Mesenteric fat pad (tissue), 1 donor: ENCODE measurements around the gene SH3TC1. TPM values are rescaled to one million over a fixed set of nuclear protein-coding genes. Genes with fewer than 3 reads are reported as not detected.

Experiments used
- DNase-seq: peaks from one replicate; pipeline ENCODE4 v3.0.0-alpha.2; 2020; ENCODE audit warnings: low spot score
- total RNA-seq: library from RNA; stranded (reverse); fragmentation: NEBNext Ultra II Directional; extraction: Animal tissue kit (Norgen Biotek cat#: 25700); gene quantifications from one replicate; pipeline ENCODE4 v1.2.1, GENCODE V29; 2021
- donor health status: DM: yes; HTN: yes; CAD: no.

Gene SH3TC1
- total RNA-seq, 1 donor from 2014 or later: 64.9 TPM

DNA sequence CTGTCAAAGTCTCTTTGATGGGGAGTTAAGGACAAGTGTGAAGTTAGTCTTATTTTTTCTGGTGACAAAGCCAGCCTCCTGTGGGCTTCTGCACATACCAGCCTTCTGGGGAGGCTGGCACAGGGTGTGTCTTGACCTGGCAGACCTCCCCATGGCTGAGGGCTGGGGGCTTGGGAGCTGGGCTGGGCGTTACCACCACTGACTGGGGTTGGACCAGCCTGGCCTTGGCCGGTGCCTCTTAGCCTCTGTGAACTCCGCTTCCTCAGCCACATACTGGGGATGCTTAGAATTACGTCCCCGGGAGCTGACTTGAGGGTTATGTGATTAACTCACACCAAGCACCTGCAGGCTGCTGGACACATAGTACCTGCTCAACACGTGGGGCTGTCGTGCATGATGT lies 14.0 kb downstream of the SH3TC1 start:
- DNase-seq: no peak

DNA sequence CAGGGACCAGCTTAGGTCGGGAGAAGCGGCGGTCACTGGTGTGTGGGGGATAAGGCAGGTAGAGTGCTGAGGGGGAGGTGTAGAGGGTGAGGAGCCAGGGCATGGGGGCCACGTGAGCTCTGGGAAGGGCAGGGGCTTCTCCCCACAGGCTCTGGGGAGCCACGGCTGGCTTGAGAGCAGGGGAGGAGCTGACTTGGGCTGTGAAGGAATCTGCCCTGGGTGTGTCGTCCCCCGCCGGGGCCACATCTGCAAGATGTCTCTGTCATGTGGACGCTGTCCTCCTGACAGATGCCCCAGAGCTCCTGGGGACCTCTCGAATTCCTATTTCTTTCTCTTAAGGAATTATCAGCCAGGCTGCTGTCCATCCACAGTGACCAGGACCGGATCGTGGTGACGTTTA lies 15.0 kb downstream of the SH3TC1 start:
- no peak for DNase-seq

DNA sequence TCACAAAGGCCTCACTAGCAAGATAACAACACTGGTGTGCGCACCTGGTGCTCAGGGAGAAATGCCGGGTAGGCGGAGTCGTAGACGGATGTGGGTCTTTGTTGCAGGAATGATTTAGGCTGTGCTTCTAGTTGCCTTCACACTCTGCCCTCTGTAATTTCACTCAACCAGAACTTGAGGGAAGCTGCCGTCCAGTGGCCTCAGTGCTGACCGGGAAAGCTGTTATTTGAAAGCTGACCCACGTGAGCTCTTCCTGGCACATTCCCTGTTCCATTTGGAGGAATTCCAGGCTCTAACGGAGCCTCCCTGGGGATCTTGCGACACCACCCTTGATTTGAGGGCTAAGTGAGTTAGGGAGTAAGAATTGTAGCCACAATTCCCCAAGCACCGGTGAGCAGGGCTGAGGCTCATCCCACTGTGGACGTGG lies 15.9 kb downstream of the SH3TC1 start:
- DNase-seq: no peak

DNA sequence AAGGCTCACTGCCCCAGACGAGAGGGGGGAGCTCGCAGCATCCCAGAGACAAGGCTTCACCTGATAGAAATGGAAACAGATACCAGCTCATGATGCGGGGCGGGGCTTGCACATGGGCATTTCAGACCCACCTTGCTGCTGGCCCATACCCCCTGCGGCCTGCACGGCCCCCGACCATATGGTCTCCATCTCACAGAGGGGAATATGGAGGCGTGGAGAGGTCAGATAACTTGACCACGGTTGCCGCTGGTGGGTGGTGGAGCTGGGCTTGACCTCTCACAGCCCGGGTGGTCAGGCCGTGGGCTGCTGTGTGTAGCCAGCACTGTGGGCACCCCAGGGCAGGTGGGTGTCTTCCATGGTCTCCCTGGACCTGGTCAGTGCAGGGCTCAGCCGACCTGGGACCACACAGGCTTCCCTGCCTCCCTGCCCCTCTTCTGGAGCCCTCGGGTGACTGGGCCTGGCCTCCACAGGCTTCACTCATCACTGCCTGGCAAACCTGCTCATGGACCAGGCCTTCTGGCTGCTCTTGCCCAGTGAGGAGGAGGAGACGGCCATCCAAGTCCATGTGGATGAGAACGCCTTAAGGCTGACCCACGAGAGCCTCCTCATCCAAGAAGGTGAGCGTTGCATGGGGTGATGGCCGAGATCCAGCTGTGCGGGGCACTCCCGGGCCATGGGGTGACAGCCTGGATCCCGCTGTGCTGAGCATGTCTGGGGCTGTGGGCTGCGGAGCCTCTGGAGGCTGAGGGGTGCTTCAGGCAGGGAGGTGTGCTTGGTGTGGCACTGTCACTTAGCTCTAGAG lies 16.8 kb downstream of the SH3TC1 start:
- no peak for DNase-seq

DNA sequence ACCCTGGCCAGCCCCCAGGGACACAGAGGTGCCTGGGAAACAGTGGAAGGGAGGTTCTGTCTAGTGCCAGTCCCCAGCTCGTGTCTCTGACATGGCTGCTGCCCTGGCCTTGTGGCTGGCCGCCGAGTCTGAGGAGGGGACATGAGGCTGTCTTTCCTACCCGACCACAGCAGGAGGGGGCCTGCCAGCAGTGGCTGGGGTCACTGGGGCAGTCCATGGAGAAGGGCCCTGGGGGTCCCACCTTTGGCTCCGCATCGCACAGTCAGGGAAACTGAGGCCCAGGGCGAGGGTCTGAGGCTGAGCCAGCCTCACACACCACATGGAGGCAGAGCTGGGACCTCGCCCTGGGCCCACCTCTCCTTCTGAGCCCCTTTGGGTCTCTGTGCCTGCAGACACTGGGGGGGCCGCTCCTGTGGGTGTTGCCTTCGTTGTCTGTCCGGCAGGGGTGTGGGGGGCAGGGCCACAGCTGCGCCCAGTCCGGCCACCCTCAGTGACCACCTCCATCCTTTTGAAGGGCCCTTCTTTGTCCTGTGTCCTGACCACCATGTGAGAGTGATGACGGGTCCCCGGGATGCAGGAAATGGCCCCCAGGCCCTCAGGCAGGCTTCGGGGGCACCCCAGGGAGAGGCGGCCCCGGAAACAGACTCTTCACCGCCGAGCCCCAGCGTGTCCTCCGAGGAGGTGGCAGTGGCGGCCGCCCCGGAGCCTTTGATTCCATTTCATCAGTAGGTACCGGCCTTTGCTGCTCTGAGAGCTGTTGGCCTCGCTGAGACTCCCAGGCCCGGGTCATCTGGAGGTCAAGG lies 17.6 kb downstream of the SH3TC1 start:
- no peak for DNase-seq

DNA sequence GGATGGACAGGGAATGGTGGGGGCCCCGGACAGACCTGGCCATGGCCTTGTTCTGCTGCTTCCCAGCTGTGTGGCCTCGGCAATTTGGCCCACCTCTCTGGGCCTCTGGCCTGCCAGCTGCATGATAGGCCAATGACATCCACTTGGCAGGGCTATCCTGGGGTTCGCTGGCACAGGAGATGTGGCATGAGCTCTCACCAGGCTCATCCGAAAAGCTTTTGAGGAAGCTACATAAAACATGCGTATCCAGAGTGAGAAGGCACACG lies 18.1 kb downstream of the SH3TC1 start:
- no peak for DNase-seq

DNA sequence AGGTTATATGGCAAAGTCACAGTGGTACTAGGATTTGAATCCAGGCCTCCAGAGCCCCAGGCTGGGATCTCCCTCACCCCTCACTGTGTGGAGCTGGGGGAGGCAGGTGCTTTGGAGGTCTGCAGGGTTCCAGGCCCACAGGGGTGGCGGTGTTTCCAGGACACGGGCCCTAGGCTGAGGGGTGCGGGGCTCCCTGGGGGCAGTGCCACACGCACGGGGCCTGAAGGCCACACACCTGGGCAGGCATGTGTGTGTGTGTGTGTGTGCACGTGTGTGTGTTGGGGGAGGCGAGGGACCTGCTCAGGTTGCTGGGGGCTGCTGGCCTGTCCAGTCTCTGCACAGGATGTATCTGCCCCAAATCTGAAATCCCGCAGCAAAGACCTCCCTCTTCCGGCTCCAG lies 18.8 kb downstream of the SH3TC1 start:
- DNase-seq: no peak

DNA sequence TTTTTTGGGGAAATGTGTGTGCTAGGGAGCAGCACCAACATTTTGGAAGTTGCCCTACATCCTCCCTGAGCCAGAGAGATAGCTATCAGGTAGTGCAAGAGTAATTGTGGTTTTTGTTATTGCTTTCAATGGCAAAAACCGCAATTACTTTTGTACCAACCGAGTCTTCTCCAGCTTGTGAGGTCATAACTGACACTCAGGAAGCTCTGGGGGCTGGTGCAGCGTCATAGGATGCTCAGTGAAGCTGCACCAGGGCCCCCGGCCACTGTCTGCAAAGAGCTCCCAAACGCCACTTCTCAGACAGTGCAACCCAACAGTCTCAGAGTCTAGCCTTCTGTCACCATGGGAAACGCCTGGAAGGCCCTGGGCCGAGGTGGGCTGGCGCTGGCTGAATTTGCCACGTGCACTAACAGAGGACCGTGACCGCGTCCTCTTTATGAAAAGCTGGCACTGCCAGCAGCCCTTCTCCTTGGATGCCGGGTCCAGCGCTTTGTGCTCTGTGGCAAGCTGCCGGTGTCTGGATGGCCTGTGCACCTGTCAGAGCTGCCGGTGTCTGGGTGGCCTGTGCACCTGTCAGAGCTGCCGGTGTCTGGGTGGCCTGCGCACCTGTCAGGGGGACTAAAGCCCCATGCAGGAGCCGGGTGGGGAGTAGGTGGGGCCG lies 19.4 kb downstream of the SH3TC1 start:
- no peak for DNase-seq

DNA sequence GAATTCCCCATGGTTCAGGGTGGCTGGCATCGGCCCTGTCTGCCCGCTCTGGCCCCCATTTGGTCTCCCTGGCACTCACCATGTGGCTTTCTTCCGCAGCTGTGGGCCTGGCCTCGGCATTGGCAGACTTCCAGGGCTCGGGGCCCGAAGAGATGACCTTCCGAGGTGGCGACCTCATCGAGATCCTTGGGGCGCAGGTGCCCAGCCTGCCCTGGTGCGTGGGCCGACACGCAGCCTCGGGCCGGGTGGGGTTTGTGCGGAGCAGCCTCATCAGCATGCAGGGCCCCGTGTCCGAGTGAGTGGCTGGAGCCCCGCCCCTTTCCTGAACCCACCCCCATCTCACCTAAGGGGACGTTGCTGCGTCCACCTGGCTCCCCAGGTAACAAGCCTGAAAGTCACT lies 20.1 kb downstream of the SH3TC1 start:
- DNase-seq: no peak

DNA sequence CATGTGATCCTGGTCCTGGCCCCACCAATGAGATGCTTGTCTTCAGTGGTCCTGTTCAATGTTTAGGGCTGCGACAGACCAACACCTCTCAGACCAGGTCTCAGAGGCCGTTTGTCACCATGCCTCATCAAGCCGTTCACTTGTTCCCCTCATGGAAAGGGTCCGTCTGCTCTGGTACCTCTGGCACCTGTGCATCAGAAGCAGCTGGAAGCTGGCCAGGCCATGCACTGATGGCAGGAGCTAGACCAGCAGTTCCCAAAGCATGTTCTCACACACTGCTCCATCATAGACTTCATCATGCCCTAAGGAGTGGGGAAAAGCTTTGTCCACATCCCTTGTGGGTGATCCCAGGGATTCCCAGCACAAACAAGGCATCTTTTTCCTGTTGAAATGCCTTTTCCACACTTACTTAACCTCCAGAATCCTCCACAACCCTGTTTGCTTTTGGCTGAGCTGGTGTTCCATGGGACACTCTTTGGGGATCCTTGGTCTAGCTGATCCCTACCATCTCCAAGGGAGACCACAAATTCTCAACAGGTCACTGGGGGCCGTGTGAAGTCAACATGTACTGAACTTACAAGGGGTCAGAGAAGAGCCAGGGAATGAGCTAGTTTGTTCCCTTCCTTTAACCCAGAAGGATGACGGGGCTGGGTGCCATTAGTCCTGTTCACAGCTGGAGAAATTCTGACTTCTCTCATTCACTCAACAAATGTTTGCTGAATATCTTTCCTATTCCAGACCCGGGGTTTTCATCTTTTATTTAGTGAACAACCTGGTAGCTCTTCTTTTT lies 21.8 kb downstream of the SH3TC1 start:
- no peak for DNase-seq

DNA sequence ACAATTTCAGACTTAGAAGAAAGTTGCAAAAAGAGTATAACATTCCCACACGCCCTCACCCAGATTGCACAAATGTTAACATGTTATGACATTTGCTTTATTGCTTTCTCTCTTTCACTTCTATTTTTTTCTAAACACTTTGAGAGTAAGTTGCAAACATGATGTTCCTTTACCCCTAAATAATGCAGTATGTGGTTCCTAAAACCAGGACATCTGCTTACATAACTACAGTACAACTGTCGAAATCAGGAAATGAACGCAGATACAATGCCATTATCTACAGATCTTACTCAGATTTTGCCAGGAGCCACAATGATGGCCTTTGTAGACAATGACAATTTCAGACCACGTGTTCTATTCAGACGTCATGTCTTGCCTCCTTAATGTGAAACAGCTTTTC lies 22.4 kb downstream of the SH3TC1 start:
- DNase-seq: no peak

DNA sequence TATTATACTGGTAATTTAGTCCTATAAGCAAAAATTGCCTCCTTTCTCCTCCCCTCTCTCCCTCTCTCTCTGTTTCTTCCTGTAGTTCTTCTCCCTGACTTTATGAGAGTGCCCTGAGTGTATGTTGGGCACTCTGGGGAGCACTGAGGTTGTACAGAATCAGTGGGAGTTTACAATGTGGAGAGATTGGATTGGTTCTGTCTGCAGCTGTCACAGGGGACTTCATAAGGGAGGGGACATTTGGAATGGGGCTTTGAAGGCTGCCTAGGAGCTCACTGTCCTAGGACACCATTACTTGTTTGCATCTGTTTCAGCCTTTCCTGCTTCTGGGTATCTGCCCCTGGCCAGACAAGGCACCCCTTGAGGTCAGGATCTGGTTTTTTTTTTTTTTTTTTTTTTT lies 22.9 kb downstream of the SH3TC1 start:
- DNase-seq: no peak

DNA sequence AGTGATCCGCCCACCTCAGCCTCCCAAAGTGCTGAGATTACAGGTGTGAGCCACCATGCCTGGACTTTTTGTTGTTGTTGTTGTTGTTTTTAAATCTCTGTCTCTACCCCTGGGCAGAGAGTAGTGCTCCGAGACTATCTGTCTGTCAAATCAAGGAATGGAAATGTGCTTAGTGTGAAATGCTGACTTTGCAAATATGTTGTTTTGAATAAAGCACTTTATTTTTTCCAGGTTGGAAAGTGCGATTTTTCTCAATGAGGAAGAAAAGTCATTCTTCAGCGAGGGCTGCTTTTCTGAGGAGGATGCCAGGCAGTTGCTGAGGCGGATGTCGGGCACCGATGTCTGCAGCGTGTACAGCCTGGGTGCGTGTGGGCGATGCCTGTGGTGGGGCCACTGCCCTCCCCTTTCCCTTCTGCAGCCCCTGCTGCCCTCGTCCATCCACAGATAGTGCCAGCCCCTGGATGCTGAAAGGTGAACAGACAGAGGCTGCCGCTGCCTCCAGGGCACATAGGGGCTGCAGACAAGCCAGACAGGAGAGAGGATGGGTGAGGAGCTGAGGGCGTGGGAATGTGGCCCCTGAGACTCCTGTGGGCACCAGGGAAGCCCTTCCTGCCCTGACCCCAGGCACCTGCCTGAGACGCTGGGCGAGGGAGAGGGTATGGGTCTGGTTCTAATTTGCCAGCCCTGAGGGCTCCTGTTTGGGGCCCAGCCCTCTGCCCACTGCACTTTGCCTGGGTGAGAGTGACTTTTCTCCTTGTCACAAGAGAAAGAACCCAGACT lies 23.7 kb downstream of the SH3TC1 start:
- DNase-seq: no peak

DNA sequence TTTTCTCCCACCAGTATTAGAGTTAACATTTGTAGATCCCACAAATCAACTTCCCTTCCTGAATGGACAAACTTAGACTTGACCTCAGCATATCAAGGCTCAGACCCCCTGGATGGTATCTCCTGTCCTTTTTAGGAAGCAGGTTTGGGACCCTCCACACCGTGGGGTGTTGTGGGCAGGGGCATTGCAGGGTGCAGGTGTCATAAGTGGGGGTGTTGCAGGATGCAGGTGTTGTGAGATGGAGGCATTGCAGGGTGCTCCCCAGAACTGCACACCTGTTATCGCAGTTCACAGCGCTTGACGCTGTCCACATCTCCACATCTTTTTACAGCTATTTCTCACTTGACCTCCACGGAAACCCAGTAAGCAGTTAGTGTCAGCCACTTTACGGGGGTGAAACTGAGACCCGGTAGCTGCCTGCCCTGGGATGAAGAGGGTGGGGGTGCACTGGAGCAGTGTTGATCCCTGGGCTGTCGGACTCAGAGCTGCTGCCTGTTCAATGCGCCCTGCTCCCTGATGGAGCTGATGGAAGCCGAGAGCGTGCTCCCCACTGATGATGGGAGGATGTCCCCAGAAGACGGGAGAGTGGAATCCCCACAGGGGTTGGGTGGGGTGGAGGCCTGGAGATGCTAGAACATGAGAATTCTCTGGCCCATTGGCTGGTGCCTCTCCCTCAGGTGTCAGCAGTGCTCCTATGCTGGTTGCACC lies 25.3 kb downstream of the SH3TC1 start:
- no peak for DNase-seq

DNA sequence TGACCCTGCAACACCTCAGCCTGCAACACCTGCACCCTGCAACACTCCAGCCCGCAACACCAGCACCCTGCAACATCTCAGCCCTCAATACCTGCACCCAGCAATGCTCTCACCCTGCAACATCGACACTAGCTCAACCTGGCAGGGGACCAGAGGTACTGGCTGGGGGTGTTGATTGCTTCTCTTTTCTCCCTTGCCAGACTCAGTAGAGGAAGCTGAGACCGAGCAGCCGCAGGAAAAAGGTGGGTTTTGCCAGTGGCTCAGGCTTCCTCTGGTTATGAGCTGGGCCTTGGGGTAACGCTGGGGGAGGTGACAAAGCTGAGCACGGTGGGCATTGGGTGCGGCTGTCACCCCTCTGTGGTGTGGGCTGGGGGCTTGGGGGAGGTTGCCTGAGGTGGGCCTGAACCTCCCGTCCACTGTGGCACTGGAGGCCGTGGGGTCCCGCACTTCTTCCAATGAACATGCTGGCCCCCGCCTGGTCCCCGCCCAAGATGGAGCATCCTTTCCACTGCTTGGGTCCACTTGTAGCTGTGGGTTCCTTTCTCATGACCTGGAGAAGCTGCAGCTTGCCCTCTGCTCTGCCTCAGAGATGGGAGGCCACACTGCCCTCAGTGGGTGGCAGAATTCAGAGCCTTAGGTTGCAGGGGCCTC lies 26.0 kb downstream of the SH3TC1 start:
- DNase-seq: no peak

DNA sequence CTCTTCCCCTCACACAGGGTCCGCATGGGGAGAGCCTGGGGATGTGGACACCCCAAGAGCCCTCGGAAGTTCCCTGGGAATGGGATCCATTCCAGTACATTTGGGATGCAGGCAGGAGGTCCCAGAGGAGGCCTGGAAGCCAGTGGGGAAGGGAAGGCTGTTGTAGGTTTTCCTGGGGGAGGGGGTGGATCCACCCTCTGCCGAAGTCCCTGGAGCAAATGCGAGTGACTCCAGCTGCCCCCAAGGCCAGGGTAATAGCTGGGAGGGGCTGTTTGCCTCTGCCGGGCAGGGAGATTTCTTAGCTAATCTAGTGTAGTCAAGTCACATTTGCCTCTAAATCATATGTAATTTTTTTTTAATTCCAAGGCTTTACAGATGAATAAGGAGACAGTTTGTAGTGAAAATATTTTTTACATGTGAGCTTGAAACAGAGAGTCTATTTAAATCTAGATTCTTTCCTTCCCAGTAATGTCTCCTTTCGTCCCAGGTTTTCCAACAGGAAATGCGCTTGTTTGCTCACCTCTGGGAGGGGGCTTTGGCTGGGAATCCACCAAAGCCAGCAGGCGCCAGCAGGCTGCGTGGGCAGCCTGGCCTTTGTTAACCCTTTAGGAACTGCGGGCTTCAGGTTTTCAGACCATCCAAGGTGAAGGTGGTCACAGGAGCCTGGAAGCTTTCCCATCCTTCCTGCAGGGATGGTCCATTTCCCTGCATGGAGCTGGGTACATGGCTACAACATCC lies 26.8 kb downstream of the SH3TC1 start:
- DNase-seq: no peak

DNA sequence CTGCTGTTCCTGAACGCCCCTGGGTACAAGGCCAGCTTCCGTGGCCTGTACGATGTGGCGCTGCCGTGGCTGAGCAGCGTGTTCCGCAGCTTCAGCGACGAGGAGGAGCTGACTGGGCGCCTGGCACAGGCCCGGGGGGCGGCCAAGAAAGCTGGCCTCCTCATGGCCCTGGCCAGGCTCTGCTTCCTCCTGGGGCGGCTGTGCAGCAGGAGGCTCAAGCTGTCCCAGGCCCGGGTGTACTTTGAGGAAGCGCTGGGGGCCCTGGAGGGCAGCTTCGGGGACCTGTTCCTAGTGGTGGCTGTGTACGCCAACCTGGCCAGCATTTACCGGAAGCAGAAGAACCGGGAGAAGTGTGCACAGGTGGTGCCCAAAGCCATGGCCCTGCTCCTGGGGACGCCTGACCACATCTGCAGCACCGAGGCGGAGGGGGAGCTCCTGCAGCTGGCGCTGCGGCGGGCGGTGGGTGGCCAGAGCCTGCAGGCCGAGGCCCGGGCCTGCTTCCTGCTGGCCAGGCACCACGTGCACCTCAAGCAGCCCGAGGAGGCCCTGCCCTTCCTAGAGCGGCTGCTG lies 28.2 kb downstream of the SH3TC1 start:
- no peak for DNase-seq

DNA sequence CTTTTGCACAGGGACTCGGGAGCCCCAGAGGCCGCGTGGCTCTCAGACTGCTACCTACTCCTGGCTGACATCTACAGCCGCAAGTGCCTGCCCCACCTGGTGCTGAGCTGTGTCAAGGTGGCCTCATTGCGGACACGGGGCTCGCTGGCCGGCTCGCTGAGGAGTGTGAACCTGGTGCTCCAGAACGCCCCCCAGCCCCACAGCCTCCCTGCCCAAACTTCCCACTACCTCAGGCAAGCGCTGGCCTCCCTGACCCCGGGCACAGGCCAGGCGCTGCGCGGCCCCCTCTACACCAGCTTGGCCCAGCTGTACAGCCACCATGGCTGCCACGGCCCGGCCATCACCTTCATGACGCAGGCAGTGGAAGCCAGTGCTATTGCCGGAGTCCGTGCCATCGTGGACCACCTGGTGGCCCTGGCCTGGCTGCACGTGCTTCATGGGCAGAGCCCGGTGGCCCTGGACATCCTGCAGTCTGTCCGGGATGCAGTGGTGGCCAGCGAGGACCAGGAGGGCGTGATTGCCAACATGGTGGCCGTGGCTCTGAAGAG lies 28.8 kb downstream of the SH3TC1 start:
- no peak for DNase-seq
